Measurements from ENCODE around the gene CDH4. TPM values are rescaled to one million over a fixed set of nuclear protein-coding genes. Genes with fewer than 3 reads are reported as not detected.

CDH4 gene
- total RNA-seq, 1 donor from 2014 or later, result 2.9 TPM

DNA sequence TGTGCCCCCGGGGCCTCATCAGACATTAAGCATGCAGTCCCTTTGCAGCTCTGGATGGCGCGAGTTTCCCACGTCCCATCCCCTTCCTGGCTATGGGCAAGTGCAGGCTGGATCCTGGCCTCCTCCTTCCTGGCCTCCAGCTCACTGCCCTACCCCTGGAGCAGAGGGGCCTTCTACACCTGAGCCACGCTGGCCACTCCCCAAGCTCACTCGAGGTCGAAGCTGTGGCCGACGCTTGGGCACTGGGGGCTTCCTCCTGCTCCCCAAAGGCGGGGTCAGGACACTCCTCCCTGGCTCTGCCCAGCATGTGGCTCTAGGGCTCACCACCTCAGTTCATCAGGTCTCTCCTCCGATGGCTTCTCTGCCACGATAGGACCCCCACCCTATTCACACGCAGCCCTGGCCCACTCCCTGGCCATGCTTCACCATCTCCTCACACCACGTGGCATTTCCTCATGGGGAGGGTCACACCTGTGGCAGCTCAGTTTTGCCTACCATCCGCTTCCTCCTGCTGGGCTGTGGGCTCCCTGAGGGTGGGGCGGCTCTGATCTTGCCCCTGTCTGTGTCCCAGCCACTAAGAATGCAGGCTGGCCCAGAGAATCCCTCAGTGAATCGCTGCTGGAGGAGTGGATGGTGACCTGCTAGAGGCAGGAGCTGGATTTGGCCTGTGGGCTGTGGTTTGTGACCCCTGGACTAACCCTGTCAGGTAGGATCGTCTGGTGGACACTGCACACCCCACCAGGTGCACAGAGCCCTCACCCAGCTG, 532.9 kb downstream of the CDH4 start:
- H3F3A ChIP-seq (ENCODE audit: low read depth), result peaks cover 8% of the 10 kb centered on the region
- peaks cover 4% of the 10 kb centered on the region for H3K4me1 Mint-ChIP-seq
- peaks cover 2% of the 10 kb centered on the region for H3K36me3 Mint-ChIP-seq
- no peak overlapping the region for H3K4me2 ChIP-seq
- peaks cover 12% of the 10 kb centered on the region for H3K9me3 Mint-ChIP-seq
- H3K36me3 ChIP-seq, result no peaks in the 10 kb centered on the region
- H3K4me1 ChIP-seq, result peaks cover 11% of the 10 kb centered on the region
- no peak for DNase-seq (ENCODE audit: low spot score)
- no peak overlapping the region for H3K27ac ChIP-seq
- no peak overlapping the region for H3K27ac Mint-ChIP-seq
- H3K9ac ChIP-seq, result no peak overlapping the region
- H3K4me3 Mint-ChIP-seq, result no peak overlapping the region
- no peaks in the 10 kb centered on the region for H3K9me3 ChIP-seq (ENCODE audit: low read depth)
- H3K79me2 ChIP-seq (ENCODE audit: low read depth), result no peaks in the 10 kb centered on the region
- peaks cover 2% of the 10 kb centered on the region for H3K27me3 Mint-ChIP-seq (ENCODE audit: insufficient read depth, low read depth)
- H2AFZ ChIP-seq (replicated peaks), result no peak overlapping the region
- H3K27me3 ChIP-seq, result peaks cover 27% of the 10 kb centered on the region
- H3K4me3 ChIP-seq, result no peak overlapping the region
- no peaks in the 10 kb centered on the region for H4K20me1 ChIP-seq (ENCODE audit: low read depth)
- TF ChIP-seq EZH2phosphoT487 (IDR thresholded peaks at IDR 0.05), result no peak
- TF ChIP-seq, protein P1, sequence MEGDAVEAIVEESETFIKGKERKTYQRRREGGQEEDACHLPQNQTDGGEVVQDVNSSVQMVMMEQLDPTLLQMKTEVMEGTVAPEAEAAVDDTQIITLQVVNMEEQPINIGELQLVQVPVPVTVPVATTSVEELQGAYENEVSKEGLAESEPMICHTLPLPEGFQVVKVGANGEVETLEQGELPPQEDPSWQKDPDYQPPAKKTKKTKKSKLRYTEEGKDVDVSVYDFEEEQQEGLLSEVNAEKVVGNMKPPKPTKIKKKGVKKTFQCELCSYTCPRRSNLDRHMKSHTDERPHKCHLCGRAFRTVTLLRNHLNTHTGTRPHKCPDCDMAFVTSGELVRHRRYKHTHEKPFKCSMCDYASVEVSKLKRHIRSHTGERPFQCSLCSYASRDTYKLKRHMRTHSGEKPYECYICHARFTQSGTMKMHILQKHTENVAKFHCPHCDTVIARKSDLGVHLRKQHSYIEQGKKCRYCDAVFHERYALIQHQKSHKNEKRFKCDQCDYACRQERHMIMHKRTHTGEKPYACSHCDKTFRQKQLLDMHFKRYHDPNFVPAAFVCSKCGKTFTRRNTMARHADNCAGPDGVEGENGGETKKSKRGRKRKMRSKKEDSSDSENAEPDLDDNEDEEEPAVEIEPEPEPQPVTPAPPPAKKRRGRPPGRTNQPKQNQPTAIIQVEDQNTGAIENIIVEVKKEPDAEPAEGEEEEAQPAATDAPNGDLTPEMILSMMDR (IDR thresholded peaks at IDR 0.05), result no peak
- TF ChIP-seq EZH2 (IDR thresholded peaks at IDR 0.05), result no peak

GRCh38 chr20:61785567-61785816, 533.4 kb downstream of the CDH4 start:
- Histone ChIP-seq H3K4me2 (no peak overlapping the region), H3K36me3 (no peaks in the 10 kb centered on the region), H3K9me3 (ENCODE audit: low read depth) (no peaks in the 10 kb centered on the region), H2AFZ (replicated peaks) (no peak overlapping the region), H3K4me3 (no peak overlapping the region), H3F3A (ENCODE audit: low read depth) (peaks cover 8% of the 10 kb centered on the region), H3K4me1 (peaks cover 11% of the 10 kb centered on the region), H3K79me2 (ENCODE audit: low read depth) (no peaks in the 10 kb centered on the region), H3K27ac (no peak overlapping the region), H3K9ac (no peak overlapping the region), H3K27me3 (peaks cover 22% of the 10 kb centered on the region), H4K20me1 (ENCODE audit: low read depth) (no peaks in the 10 kb centered on the region)
- TF ChIP-seq EZH2phosphoT487 (IDR thresholded peaks at IDR 0.05) (no peak), EZH2 (IDR thresholded peaks at IDR 0.05) (no peak)
- TF ChIP-seq, protein P1 (IDR thresholded peaks at IDR 0.05), result no peak
- DNase-seq (ENCODE audit: low spot score), result no peak
- no peak overlapping the region for H3K4me3 Mint-ChIP-seq
- peaks cover 2% of the 10 kb centered on the region for H3K36me3 Mint-ChIP-seq
- H3K27me3 Mint-ChIP-seq (ENCODE audit: insufficient read depth, low read depth), result peaks cover 2% of the 10 kb centered on the region
- H3K9me3 Mint-ChIP-seq, result peaks cover 11% of the 10 kb centered on the region
- H3K27ac Mint-ChIP-seq, result no peak overlapping the region
- peaks cover 4% of the 10 kb centered on the region for H3K4me1 Mint-ChIP-seq

- H3F3A ChIP-seq (ENCODE audit: low read depth), result peaks cover 8% of the 10 kb centered on the region
- Mint-ChIP-seq H3K27ac (peak overlapping the region; percentile 76), H3K9me3 (peaks cover 6% of the 10 kb centered on the region), H3K4me3 (no peak overlapping the region), H3K27me3 (ENCODE audit: insufficient read depth, low read depth) (peaks cover 2% of the 10 kb centered on the region), H3K36me3 (peaks cover 2% of the 10 kb centered on the region), H3K4me1 (peaks cover 4% of the 10 kb centered on the region)
- no peak overlapping the region for H3K9ac ChIP-seq
- H3K4me2 ChIP-seq, result no peak overlapping the region
- H3K79me2 ChIP-seq (ENCODE audit: low read depth), result no peaks in the 10 kb centered on the region
- peaks cover 11% of the 10 kb centered on the region for H3K4me1 ChIP-seq
- no peaks in the 10 kb centered on the region for H4K20me1 ChIP-seq (ENCODE audit: low read depth)
- H2AFZ ChIP-seq (replicated peaks), result no peak overlapping the region
- H3K4me3 ChIP-seq, result no peak overlapping the region
- no peaks in the 10 kb centered on the region for H3K9me3 ChIP-seq (ENCODE audit: low read depth)
- H3K36me3 ChIP-seq, result no peaks in the 10 kb centered on the region
- peak; percentile 59 for DNase-seq (ENCODE audit: low spot score)
- H3K27ac ChIP-seq, result no peak overlapping the region
- TF ChIP-seq EZH2phosphoT487 (IDR thresholded peaks at IDR 0.05) (no peak), EZH2 (IDR thresholded peaks at IDR 0.05) (no peak)
- TF ChIP-seq, protein P1 (IDR thresholded peaks at IDR 0.05), result no peak
- H3K27me3 ChIP-seq, result peaks cover 14% of the 10 kb centered on the region
These were observed 534.2 kb downstream of the CDH4 start for GRCh38 chr20:61786230-61786629.

Measured in neural progenitor cell (in vitro differentiated cells).